Stimulated activated CD8-positive, alpha-beta memory T cell treated with anti-CD3 and anti-CD28 coated beads, Interleukin-15, amount 100 ng/mL, for 24 hours (primary cell): ENCODE results near the gene ANO1.

Experiments used
- DNase-seq: peaks from one replicate; pipeline ENCODE4 v3.0.0-alpha.2; 2020; ENCODE audit warnings: low read depth

The ANO1 gene

GRCh38 chr11:70097783-70098563 is 19.9 kb downstream of the ANO1 start:
- no peak for DNase-seq

- DNase-seq: no peak
Measured at GRCh38 chr11:70098936-70099335, 20.8 kb downstream of the ANO1 start.

GRCh38 chr11:70099578-70100279 is 21.6 kb downstream of the ANO1 start:
- no peak for DNase-seq

GRCh38 chr11:70100280-70100603 is 22.1 kb downstream of the ANO1 start:
- no peak for DNase-seq

GRCh38 chr11:70100791-70101190 is 22.7 kb downstream of the ANO1 start:
- no peak for DNase-seq

GRCh38 chr11:70103256-70103975 is 25.3 kb downstream of the ANO1 start:
- DNase-seq: no peak

- no peak for DNase-seq
Measured at GRCh38 chr11:70104419-70104818, 26.3 kb downstream of the ANO1 start.

- DNase-seq: no peak
Measured at GRCh38 chr11:70104961-70105360, 26.8 kb downstream of the ANO1 start.

- DNase-seq: no peak
Measured at GRCh38 chr11:70105369-70105754, 27.2 kb downstream of the ANO1 start.

GRCh38 chr11:70105755-70106571 is 27.8 kb downstream of the ANO1 start:
- DNase-seq: no peak

- DNase-seq: no peak
Measured at GRCh38 chr11:70106757-70107156, 28.6 kb downstream of the ANO1 start.

- DNase-seq: no peak
Measured at GRCh38 chr11:70107191-70107590, 29.1 kb downstream of the ANO1 start.

GRCh38 chr11:70107756-70108155 is 29.6 kb downstream of the ANO1 start:
- no peak for DNase-seq

GRCh38 chr11:70108250-70108649 is 30.1 kb downstream of the ANO1 start:
- DNase-seq: no peak

- no peak for DNase-seq
Measured at GRCh38 chr11:70109006-70109405, 30.9 kb downstream of the ANO1 start.

GRCh38 chr11:70109903-70110302 is 31.8 kb downstream of the ANO1 start:
- DNase-seq: no peak

- DNase-seq: no peak
Measured at GRCh38 chr11:70110538-70111055, 32.5 kb downstream of the ANO1 start.

GRCh38 chr11:70111269-70112016 is 33.3 kb downstream of the ANO1 start:
- DNase-seq: no peak

- DNase-seq: no peak
Measured at GRCh38 chr11:70112017-70112434, 33.9 kb downstream of the ANO1 start.

- no peak for DNase-seq
Measured at GRCh38 chr11:70113801-70114200, 35.7 kb downstream of the ANO1 start.

- no peak for DNase-seq
Measured at GRCh38 chr11:70115778-70116177, 37.7 kb downstream of the ANO1 start.
